Stimulated activated CD4-positive, alpha-beta T cell treated with anti-CD3 and anti-CD28 coated beads, Interleukin-15, amount 100 ng/mL, for 1 hour (primary cell): ENCODE data around the gene PPFIA3.
"Not testable (repeated sequence)": the region's sequence is repeated elsewhere in the genome, so short reads cannot be mapped to it uniquely, and the experiment has no call there.

Source experiments
- DNase-seq, 2 donors: peaks; one replicate each; pipeline ENCODE4 v3.0.0-alpha.2; 2020; ENCODE audit warnings: low read depth in 1 of 2, low spot score in 1 of 2

The PPFIA3 gene

DNA sequence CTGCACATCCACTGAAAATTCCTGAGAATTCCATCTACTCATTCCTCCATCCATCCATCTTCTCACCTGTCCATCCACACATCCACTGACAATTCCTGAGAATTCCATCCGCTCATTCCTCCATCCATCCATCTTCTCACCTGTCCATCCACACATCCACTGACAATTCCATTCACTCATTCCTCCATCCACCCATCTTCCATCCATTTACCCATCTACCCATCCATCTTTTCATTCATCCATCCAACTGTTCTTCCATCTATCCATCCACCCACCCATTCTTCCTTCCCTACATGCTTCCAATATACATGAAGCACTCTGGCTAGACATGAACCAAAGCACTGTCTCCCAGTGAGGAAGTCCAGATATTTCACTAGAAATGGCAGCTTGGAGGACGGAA lies 53.9 kb downstream of the PPFIA3 start:
- DNase-seq, result no peak

DNA sequence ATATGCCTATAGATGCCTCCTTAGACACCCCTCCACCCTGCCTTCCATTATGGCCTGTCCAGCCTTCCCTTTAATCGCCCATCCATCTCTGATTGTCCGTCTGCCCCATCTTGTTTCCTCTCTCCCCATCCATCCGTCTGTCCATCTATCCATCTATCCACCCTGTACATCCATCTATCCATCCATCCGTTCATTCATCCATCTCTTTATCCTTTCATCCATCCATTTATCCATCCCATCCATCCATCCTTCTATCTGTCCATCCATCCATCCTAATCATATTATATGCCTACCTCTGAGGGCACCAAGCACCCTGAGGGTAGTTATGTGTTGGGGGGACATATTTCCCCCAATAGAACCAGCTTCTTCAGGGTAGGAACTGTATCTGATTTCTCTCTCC lies 61.3 kb downstream of the PPFIA3 start:
- no peak for DNase-seq

DNA sequence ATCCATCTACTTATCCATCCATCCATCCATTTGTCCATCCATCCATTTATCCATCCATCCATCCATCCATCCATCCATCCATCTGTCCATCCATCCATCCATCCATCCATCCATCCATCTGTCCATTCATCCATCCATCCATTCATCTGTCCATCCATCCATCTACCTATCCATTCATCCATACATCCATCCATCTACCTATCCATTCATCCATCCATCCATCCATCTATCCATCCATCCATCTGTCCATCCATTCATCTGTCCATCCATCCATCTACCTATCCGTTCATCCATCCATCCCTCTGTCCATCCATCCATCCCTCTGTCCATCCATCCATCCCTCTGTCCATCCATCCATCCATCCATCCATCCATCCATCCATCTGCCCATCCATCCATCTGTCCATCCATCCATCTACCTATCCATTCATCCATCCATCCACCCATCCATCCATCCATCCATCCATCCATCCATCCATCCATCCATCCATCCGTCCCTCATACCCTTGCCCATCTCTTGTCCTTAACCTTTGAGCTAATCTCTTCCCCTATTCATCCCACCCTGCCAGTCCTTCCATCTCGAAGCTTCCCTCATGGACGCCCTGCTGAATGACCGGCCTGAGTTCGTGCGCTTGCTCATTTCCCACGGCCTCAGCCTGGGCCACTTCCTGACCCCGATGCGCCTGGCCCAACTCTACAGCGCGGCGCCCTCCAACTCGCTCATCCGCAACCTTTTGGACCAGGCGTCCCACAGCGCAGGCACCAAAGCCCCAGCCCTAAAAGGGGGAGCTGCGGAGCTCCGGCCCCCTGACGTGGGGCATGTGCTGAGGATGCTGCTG lies 62.9 kb downstream of the PPFIA3 start:
- not testable (repeated sequence) for DNase-seq

DNA sequence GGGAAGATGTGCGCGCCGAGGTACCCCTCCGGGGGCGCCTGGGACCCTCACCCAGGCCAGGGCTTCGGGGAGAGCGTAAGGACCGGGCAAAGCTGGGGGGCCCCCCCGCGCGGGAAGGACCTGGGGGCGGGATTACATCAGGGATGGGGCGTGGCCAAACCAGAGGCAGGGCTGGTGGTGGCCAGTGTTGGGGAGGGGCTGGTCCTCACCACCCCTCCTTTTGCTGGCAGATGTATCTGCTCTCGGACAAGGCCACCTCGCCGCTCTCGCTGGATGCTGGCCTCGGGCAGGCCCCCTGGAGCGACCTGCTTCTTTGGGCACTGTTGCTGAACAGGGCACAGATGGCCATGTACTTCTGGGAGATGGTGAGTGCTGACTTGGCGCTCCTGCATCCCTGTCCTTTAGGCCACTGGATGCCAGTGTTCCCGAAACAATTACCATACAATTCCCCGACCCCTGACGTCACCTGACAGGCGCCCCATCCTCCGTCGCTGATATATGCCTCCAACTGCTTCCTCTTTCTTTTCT lies 63.6 kb downstream of the PPFIA3 start:
- DNase-seq, result no peak

DNA sequence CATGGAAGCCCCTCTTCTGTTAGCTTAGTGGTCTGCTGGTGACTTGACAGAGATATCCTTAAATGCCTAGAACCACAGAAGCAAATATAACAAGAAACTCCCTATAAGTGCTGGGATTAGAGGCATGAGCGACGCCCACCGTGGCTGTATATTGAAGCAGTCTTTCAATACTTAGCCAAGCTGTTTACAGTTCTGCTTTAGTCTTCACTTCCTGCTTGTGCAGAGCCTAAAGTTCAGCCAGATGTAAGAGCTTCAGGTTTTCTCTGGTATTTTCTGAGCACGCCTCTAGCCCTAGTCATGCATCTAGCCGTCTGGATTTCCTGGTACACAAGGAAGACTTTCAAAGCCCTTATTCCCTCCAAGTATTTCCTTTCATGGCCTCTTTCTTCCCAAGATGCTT lies 66.8 kb downstream of the PPFIA3 start:
- DNase-seq, result no peak

DNA sequence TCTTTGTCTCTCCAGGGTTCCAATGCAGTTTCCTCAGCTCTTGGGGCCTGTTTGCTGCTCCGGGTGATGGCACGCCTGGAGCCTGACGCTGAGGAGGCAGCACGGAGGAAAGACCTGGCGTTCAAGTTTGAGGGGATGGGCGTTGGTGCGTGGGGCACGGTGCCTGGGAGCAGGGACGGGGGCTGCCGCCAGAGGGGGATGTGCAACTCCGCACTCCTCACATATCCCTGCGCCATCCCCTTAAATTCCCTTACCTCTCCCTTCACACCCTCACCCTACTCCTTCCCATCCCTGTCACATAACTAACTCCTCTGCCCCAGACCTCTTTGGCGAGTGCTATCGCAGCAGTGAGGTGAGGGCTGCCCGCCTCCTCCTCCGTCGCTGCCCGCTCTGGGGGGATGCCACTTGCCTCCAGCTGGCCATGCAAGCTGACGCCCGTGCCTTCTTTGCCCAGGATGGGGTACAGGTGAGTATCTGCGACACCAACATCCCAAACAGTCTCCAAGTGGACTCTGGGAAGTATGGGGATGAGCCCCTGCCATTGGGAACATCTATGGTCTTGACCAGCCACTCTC lies 69.4 kb downstream of the PPFIA3 start:
- DNase-seq, result no peak

DNA sequence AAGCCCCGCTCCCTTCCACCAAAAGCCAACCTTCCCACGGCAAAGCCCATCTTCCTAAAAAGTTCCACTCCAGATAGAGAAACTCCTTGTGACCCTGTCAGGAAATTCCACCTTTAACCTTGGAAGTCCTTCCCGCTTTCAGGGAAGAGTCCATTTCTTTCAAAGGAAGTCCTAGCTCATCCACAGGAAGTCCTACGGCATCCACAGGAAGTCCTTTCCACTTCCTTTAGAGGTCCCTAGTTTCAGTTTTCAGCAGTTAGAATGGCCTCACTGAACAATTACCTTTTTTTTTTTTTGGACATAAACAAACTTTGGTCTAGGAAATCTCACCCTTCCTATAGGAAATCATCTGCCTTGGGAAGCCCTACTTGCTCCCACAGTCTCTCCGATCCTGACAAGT lies 69.9 kb downstream of the PPFIA3 start:
- no peak for DNase-seq

DNA sequence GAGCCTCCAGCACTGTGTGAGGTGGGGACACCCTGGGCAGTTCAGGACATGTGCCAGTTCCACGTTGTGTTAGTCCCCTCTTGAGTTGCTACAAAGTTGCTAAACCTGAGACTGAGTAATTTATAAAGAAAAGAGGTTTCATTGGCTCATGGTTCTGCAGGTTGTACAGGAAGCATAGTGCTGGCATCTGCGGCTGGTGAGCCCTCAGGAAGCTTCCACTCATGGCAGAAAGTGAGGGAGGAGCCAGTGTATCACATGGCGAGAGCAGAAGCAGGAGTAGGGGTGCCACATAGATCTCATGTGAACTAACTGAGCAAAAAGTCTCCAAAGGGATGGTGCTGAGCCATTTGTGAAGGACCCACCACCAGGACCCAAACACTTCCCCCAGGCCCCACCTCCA lies 71.4 kb downstream of the PPFIA3 start:
- DNase-seq, result no peak

DNA sequence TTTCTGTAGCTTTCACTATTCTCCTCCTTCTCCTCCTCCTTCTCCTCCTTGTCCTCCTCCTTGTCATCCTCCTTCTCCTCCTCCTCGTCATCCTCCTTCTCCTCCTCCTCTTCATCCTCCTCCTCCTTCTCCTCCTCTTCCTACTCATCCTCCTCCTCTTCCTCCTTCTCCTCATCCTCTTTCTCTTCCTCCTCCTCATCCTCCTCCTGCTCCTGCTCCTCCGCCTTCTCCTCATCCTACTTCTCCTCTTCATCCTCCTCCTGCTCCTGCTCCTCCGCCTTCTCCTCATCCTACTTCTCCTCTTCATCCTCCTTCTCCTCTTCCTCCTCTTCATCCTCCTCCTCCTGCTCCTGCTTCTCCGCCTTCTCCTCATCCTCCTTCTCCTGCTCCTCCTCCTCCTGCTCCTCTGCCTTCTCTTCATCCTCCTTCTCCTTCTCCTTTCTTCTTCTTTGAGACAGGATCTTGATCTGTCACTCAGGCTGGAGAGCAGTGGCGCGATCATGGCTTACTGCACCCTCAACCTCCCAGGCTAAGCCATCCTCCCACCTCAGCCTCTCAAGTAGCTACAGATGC lies 74.6 kb downstream of the PPFIA3 start:
- no peak for DNase-seq

DNA sequence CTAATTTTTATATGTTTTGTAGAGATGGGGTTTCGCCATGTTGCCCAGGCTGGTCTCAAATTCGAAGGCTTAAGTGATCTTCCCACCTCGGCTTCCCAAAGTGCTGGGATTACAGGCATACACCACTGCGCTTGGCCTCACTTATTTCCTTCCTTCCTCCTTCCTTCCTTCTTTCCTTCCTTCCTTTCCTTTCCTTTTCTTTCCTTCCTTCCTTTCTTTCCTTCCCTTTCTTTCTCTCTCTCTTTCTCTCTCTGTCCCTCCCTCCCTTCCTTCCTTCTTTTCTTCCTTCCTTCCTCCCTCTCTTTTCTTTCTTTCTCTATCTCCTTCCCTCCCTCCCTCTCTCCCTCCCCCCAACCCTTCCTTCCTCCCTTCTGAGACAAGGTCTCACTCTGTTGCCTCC lies 75.1 kb downstream of the PPFIA3 start:
- DNase-seq, result no peak

DNA sequence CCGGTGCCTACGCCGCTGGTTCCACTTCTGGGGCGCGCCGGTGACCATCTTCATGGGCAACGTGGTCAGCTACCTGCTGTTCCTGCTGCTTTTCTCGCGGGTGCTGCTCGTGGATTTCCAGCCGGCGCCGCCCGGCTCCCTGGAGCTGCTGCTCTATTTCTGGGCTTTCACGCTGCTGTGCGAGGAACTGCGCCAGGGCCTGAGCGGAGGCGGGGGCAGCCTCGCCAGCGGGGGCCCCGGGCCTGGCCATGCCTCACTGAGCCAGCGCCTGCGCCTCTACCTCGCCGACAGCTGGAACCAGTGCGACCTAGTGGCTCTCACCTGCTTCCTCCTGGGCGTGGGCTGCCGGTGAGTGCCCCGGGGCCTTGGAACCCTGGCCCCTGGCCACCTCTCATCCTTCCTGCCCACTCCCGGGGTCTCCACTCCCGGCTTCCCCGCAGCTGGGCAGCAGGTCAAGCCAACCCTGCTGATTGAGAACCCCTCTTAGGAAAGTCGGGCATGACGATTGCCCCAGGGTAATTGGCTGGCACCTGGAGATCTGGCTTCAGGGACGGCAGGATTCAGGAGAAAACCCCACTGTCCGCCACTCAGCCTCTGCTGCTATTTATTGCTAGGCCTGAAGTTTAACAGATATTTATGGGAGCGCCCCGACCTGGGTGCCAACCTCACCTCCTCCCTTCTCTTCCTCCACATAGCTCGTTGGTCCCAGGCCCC lies 77.3 kb downstream of the PPFIA3 start:
- no peak for DNase-seq

DNA sequence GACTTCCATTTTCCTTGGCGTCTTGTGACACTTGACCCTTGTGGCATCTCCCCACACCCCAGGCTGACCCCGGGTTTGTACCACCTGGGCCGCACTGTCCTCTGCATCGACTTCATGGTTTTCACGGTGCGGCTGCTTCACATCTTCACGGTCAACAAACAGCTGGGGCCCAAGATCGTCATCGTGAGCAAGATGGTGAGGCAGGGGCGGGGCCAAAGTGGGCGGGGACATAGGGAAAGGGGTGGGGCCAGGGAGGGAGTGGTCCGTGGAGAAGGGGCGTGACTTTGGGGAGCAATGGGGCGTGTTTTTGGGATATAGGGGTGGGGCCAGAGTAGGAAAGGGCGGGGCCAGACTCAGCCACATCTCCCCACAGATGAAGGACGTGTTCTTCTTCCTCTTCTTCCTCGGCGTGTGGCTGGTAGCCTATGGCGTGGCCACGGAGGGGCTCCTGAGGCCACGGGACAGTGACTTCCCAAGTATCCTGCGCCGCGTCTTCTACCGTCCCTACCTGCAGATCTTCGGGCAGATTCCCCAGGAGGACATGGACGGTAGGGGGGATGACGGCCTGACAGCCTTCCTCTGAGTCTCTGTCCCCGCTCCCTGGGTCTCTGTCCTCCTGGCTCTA lies 81.0 kb downstream of the PPFIA3 start:
- DNase-seq, result no peak
